ENCODE results near the gene DIO3.

Gene DIO3

GRCh38 chr14:101561145-101561896 lies at the start of gene DIO3:
TSS of gene DIO3 (plus strand) at chr14:101561495.
- no peak for DNase-seq (ENCODE audit: low read depth)

GRCh38 chr14:101511620-101512375 lies 49.5 kb upstream of the DIO3 start:
- DNase-seq (ENCODE audit: low read depth): no peak

GRCh38 chr14:101512376-101512695 lies 49.0 kb upstream of the DIO3 start:
- DNase-seq (ENCODE audit: low read depth): no peak

DNA sequence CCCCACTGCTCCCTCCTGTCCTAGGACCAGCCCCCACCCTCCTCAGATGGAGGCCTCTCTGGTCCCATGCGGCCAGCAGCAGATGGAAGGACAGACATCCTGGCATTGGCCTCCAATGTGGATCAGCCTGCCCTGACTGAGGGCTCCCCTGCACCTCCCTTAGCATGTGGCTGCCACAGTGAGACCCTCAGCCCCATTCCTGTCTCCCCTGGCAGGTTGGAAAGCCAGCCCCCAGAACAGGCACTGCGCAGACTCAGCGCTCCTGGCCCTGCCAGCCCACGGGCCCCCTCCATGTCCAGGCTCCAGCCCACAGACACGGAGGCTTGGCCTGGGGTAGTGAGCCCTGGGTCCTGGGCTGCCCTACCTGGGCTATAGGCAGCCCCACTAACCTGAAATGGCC lies 47.2 kb upstream of the DIO3 start:
- DNase-seq (ENCODE audit: low read depth): no peak

GRCh38 chr14:101516401-101516800 lies 44.9 kb upstream of the DIO3 start:
- no peak for DNase-seq (ENCODE audit: low read depth)

- DNase-seq (ENCODE audit: low read depth): no peak
Measured at GRCh38 chr14:101518611-101519473, 42.5 kb upstream of the DIO3 start.

DNA sequence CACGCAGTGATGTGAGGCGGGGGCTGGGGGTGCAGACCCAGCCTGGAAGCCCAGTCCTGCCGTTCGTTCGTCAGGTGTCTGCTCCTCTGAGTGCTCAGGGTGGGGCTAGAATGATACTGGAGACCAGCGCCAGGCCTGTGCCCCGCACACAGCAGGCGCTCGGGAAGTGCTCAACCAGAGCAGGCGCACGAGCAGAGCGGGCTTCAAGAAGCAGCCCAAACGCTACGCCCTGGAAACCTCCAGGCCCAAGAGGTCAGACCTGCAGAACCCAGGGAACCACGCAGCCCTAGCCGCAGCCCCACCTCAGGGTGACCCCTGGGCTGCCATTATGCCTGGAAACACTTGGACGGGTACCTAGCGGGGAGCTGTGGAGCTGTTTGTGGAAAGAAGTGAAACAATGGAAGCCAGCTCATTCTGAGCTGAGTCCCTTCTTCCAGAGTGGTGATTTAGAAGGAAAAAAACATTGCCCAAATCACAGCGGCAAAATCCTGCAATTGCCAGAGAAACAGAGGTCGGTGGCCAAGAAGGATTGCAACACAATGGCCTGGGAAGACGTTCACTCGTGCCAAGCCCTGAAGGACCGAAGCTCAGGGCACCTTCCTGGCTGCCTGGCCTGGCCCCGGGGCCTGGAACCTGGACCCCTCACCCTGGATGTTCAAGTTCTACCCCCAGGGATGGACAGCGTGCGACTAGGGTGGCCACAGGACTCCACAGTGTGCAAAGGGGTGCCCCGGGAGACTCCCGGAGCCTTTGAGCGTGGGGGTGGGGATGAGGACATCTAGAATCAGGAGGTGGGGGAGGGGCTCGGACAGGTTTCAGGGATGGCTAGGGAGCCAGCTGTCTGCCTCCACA lies 40.4 kb upstream of the DIO3 start:
- DNase-seq (ENCODE audit: low read depth): no peak

DNA sequence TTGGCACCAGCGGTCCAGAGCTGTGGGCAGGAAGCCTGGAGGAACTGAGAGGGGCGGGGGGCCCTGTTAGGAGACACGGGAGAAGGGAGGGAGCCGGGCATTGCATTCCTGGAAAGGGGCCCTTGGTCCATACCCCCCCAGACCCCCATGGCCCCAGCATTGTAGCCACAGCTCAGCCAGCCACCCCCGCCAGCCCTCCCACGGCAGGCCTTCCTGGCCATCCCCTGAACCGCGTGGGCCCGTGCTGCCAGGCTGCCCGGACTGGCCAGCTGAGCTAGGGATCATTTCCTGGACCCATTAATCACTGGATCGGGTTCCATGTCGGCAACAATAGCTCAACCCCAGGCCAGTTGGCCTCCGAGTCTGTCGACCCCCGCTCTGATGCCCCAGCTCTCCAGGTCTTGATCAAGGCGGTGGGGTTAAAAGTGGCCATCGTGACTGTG lies 39.8 kb upstream of the DIO3 start:
- DNase-seq (ENCODE audit: low read depth): no peak

GRCh38 chr14:101521978-101522377 lies 39.3 kb upstream of the DIO3 start:
- DNase-seq (ENCODE audit: low read depth): no peak

DNA sequence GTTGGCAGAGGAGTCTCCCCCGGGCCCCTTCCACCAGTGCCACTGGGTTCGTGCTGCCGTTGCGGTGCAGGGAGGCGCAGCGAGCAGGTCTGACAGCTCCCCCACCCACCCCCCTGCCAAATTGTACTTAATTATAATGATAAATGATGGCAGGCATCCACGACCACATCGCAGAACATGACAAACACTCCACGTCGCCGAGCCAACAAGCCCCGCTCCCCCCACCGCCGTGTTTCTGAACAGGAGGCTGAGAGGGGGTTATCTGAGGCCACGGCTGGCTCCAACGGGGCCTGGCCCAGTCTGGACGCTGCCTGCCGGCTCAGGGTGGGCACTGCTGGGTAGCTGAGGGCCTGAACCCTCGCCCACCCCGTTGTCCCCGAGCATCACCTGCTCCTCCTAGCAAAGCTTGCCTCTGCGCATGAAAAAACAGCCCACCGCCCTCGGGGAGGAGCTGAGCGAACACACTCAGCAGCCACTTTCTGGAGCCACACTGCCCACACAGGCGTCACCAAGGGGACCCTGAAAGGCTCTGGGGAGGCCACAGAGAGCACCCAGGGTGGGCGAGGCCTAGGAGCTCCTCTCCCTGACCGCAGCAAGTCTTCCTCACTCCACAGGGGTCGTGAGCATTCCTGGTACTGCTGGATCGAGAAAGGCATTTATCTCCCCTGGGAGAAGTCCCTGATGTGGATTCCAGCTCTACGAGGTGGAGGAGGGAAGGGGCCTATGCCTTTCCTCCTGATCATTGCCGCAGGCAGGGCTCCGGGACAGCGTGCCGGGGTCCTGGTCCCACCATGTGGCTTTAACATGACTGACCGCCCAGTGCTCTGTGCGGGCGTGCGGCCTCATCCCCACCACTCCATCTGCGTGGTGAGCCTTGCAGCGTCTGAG lies 35.4 kb upstream of the DIO3 start:
- DNase-seq (ENCODE audit: low read depth): no peak

DNA sequence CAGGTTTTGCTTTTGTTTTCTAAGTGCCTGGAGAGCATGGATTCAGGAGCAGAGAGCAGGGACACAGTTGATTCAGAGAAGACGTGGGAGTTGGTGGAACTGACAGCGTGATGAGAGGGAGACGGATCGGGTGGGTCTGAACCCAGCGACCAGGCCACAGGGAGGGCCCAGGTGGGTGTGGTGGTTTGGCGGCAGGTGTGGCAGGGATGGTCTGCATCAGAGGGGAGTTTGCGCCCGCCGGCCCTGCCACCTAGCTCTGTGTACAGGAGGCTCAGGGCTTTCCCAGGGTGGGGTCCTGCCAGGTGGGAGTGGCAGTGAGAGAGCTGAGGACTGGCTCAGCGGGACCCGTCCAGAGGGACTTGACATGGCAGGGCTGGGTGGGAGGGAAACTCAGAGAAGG lies 33.3 kb upstream of the DIO3 start:
- no peak for DNase-seq (ENCODE audit: low read depth)

DNA sequence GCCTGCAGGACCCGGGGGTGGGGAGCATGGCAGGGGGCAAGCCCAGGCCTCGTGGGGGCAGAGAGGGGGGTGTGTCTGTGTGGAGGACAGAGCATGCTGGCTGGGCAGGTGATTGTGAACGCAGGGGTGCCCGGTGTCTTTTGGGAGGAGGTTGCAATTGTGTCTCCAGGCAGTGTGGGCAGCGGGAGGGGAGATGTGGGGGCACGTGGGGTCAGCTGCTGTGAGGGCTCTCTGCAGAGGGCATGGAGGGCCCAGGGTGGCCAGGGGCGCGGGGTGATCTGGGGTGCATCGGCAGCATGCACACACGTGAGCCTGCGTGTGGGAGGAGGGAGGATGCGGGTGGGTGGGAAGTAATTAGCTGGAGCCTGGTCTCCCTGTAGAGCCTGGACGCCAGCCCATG lies 32.2 kb upstream of the DIO3 start:
- DNase-seq (ENCODE audit: low read depth): no peak

- no peak for DNase-seq (ENCODE audit: low read depth)
Measured at GRCh38 chr14:101534198-101534597, 27.1 kb upstream of the DIO3 start.

DNA sequence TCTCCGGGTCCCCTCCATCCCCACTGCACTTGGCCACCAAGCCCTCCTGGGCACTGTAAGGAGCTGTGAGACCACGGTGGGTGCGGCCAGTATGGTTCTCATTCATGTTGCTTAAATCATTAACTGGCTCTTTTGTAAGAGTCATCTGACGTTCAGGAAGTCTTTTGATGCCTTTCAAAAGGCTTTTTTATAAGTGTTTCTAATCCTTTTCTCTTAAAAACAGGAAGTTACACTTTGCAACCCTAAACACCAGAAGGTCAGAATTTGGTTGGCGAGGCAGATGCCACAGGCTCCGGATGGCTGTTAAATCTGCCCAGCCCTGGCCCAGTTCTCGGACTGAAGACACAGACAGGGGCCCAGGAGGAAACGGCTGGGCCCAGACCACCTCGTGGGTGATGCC lies 26.1 kb upstream of the DIO3 start:
- DNase-seq (ENCODE audit: low read depth): no peak

DNA sequence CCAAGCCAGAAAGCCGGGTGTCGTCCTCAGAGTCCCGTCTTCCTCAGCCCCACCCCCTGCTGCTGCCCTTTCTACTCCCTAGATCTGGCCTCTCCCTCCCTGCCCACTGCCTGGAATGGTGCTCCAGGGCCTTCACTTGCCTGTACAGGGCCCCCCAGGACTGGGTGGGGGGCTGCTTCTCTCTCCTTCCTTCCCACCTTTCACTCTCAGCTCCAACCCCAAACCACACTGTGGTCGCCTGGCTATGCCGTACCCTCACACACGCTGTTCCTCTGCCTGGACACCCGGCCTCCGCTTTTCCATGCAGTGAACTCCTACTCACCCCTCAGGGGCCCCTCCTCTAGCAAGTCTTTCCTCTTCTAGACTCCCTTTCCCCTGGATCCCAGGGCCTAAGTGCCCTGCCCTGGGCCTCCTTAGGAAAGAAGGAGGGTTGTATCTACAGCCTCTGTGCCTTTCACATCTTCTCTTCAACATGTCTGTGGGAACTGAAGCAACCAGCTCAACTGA lies 25.5 kb upstream of the DIO3 start:
- no peak for DNase-seq (ENCODE audit: low read depth)

- DNase-seq (ENCODE audit: low read depth): no peak
Measured at GRCh38 chr14:101537286-101537685, 24.0 kb upstream of the DIO3 start.

DNA sequence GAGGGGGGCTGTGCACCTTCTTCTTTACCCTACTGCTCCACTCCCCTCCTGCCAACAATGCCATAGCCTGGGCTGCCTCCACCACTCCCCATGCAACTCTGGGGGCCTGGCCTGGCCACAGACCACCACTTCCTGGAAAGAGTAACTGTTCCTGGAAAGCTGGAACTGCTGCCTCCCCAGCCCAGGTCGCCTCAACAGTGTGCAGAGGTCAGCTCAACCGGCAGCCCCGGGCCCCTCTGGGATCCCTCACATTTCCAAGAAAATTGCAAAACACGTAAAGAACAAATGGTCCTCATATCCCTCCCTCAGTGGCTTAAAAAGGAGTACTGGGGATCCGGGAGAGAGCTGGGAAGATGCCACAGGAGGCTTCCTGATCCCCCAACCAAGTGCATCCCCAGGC lies 22.4 kb upstream of the DIO3 start:
- DNase-seq (ENCODE audit: low read depth): no peak

DNA sequence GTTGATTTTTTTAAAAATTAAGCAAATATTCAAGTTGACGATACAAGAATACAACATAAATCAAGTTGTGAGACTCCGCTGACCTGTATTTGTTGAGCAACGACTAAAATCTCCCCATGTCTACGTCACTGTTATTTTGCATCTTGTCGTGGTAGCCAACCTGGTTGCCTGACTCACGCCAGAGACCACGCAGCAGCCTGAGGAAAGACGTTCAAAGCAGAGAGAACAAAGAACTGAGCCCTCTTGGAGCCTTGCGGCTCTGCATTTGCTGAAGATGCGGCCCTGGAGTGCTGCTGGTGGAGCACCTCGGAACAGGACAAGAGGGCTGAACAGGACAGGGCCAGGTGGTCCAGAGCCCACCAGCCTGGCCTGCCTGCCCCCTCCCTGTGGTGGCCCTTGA lies 21.4 kb upstream of the DIO3 start:
- no peak for DNase-seq (ENCODE audit: low read depth)

DNA sequence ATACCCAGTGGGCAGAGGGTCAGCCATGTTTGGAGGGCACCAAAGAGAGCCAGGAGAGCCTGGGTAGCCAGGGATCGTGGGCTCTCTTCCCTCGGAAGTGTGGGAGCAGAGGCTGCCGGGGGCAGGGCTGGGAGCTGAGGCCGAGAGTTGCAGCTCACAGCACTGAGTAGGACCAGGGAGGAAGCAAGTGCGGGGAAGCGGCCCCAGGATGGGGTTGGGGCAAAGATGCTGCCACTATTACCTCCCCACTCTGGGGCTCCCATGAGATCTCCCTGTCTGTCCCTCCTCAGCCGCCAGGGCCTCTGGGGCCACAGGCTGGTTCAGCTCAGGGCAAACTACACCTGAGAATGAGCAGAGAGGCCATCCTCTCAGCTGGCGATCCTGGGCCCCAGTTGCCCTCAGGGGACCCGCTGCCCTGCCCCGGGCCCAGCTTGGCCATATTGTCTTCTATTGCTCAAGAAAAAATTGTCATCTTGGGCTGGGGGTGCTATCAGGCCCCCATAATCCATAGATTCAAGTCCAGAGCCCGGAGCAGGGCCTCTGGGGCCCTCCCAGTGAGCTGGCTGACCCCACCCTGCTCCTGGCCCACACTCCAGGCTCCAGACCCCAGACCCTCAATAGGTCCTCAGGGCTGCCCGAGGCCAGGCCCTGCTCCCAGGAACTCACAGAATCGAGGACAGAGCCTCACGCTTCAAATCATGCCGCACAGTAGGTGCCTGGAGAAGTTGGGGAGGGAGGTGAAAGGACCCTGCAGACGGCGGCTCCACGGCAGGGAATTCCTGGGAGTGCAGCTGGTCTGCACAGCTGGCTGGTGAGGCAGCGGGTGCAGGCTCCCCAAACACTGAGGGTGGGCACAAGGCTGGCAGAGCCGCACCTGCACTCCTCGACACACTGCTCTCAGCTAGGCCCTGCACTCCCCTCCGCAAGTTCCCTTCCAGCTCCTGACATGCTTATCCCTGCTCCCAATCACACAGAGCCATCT lies 20.5 kb upstream of the DIO3 start:
- no peak for DNase-seq (ENCODE audit: low read depth)
